Astrocyte (in vitro differentiated cells and primary cell): ENCODE data around the gene JMJD1C. TPM values are rescaled to one million over a fixed set of nuclear protein-coding genes. Genes with fewer than 3 reads are reported as not detected.
"Not testable (repeated sequence)": the region's sequence is repeated elsewhere in the genome, so short reads cannot be mapped to it uniquely, and the experiment has no call there.

Experiments
- DNase-seq: peaks from one replicate; pipeline ENCODE4 v3.0.0-alpha.2; 2010; ENCODE audit warnings: low read depth
- FAIRE-seq: peaks from 2 replicates; lab custom pipeline; 2011; peaks lifted over from hg19 to GRCh38; lab: Jason Lieb, UNC
- H2AFZ ChIP-seq: 2 replicates; pipeline ENCODE4 v1.6.0; 2012; ENCODE audit warnings: low read depth, low read length, inconsistent platforms
- H3K27ac ChIP-seq: 2 replicates; pipeline ENCODE4 v1.5.1; 2011; ENCODE audit warnings: low read depth, low read length, inconsistent platforms
- H3K27me3 ChIP-seq: 2 replicates; pipeline ENCODE4 v1.6.0; 2011; ENCODE audit warnings: low read length, inconsistent platforms; ENCODE audit not compliant: insufficient read depth
- H3K36me3 ChIP-seq: 2 replicates; pipeline ENCODE4 v1.5.1; 2011; ENCODE audit warnings: low read length, inconsistent platforms; ENCODE audit not compliant: insufficient read depth
- H3K4me1 ChIP-seq: 2 replicates; pipeline ENCODE4 v1.5.1; 2011; ENCODE audit warnings: low read length, inconsistent platforms; ENCODE audit not compliant: insufficient read depth
- H3K4me2 ChIP-seq: 2 replicates; pipeline ENCODE4 v1.6.0; 2012; ENCODE audit warnings: low read length, inconsistent platforms
- H3K4me3 ChIP-seq: 2 replicates; pipeline ENCODE4 v1.5.1; 2011; ENCODE audit warnings: low read depth, mild to moderate bottlenecking, low read length, inconsistent platforms; ENCODE audit not compliant: insufficient read depth
- H3K79me2 ChIP-seq: 2 replicates; pipeline ENCODE4 v1.6.0; 2012; ENCODE audit warnings: mild to moderate bottlenecking, low read length, inconsistent platforms; ENCODE audit not compliant: insufficient read depth
- H3K9ac ChIP-seq: 2 replicates; pipeline ENCODE4 v1.6.0; 2012; ENCODE audit warnings: mild to moderate bottlenecking, low read length, inconsistent platforms
- H3K9me3 ChIP-seq: 2 replicates; pipeline ENCODE4 v1.5.1; 2012; ENCODE audit warnings: low read depth, mild to moderate bottlenecking, low read length, inconsistent platforms; ENCODE audit not compliant: insufficient read depth
- H4K20me1 ChIP-seq: 2 replicates; pipeline ENCODE4 v1.6.0; 2012; ENCODE audit warnings: low read length, inconsistent platforms; ENCODE audit not compliant: insufficient read depth
- H3K27ac Mint-ChIP-seq: one replicate; pipeline ENCODE4 v1.8.0; 2021; ENCODE audit warnings: mild to moderate bottlenecking, mixed read lengths; ENCODE audit not compliant: unreplicated experiment
- H3K27me3 Mint-ChIP-seq: one replicate; pipeline ENCODE4 v1.8.0; 2021; ENCODE audit warnings: low read depth, mixed read lengths; ENCODE audit not compliant: unreplicated experiment
- H3K36me3 Mint-ChIP-seq: one replicate; pipeline ENCODE4 v1.8.0; 2021; ENCODE audit warnings: low read depth, mixed read lengths; ENCODE audit not compliant: unreplicated experiment
- H3K4me1 Mint-ChIP-seq: one replicate; pipeline ENCODE4 v1.8.0; 2021; ENCODE audit warnings: low read depth, mixed read lengths; ENCODE audit not compliant: unreplicated experiment
- H3K4me3 Mint-ChIP-seq: one replicate; pipeline ENCODE4 v1.8.0; 2021; ENCODE audit warnings: mild to moderate bottlenecking, moderate library complexity, mixed read lengths; ENCODE audit not compliant: unreplicated experiment
- H3K9me3 Mint-ChIP-seq: one replicate; pipeline ENCODE4 v1.8.0; 2021; ENCODE audit warnings: mild to moderate bottlenecking, mixed read lengths; ENCODE audit not compliant: unreplicated experiment
- EZH2 ChIP-seq: IDR thresholded peaks from 2 replicates; pipeline ENCODE4 v1.6.1; 2012; ENCODE audit warnings: mild to moderate bottlenecking, low read length, inconsistent platforms; ENCODE audit not compliant: insufficient read depth
- total RNA-seq: library from RNA; stranded (reverse); gene quantifications from 2 replicates; pipeline ENCODE4 v1.2.1, GENCODE V29; 2021
- TF ChIP-seq, protein P1 (sequence below): IDR thresholded peaks from 2 replicates; pipeline ENCODE4 v1.5.1; 2011; ENCODE audit warnings: low read depth, mild to moderate bottlenecking, inconsistent platforms, low read length, moderate library complexity; ENCODE audit not compliant: insufficient read depth

JMJD1C gene
- total RNA-seq, 1 donor from 2014 or later = 61.0 TPM

- peaks cover 93% of the 10 kb centered on the region for H3K79me2 ChIP-seq
- no peaks in the 10 kb centered on the region for H3K4me1 ChIP-seq
- no peak overlapping the region for H3K4me3 ChIP-seq
- TF ChIP-seq, protein P1, sequence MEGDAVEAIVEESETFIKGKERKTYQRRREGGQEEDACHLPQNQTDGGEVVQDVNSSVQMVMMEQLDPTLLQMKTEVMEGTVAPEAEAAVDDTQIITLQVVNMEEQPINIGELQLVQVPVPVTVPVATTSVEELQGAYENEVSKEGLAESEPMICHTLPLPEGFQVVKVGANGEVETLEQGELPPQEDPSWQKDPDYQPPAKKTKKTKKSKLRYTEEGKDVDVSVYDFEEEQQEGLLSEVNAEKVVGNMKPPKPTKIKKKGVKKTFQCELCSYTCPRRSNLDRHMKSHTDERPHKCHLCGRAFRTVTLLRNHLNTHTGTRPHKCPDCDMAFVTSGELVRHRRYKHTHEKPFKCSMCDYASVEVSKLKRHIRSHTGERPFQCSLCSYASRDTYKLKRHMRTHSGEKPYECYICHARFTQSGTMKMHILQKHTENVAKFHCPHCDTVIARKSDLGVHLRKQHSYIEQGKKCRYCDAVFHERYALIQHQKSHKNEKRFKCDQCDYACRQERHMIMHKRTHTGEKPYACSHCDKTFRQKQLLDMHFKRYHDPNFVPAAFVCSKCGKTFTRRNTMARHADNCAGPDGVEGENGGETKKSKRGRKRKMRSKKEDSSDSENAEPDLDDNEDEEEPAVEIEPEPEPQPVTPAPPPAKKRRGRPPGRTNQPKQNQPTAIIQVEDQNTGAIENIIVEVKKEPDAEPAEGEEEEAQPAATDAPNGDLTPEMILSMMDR = no peak
- TF ChIP-seq EZH2 = no peak
- H3K36me3 ChIP-seq = no peaks in the 10 kb centered on the region
- FAIRE-seq = no peak
- no peak overlapping the region for H3K4me3 Mint-ChIP-seq
- H3K9me3 Mint-ChIP-seq = no peaks in the 10 kb centered on the region
- H3K9me3 ChIP-seq = no peaks in the 10 kb centered on the region
- no peak for DNase-seq
- no peak overlapping the region for H2AFZ ChIP-seq
- peaks cover 7% of the 10 kb centered on the region for H3K4me1 Mint-ChIP-seq
- H4K20me1 ChIP-seq = peaks cover 45% of the 10 kb centered on the region
- no peak overlapping the region for H3K4me2 ChIP-seq
- H3K36me3 Mint-ChIP-seq = no peaks in the 10 kb centered on the region
- no peak overlapping the region for H3K9ac ChIP-seq
- no peaks in the 10 kb centered on the region for H3K27me3 ChIP-seq
- no peaks in the 10 kb centered on the region for H3K27me3 Mint-ChIP-seq
- H3K27ac Mint-ChIP-seq = no peak overlapping the region
- no peak overlapping the region for H3K27ac ChIP-seq
Observed at GRCh38 chr10:63503395-63503794, 37.6 kb upstream of the JMJD1C start.

GRCh38 chr10:63502832-63503231 is 37.1 kb upstream of the JMJD1C start:
- Histone ChIP-seq H3K36me3 (no peaks in the 10 kb centered on the region), H3K4me3 (no peak overlapping the region), H3K9me3 (no peaks in the 10 kb centered on the region), H3K4me1 (no peaks in the 10 kb centered on the region), H3K9ac (no peak overlapping the region), H3K4me2 (no peak overlapping the region), H4K20me1 (peaks cover 49% of the 10 kb centered on the region), H3K27me3 (no peaks in the 10 kb centered on the region), H2AFZ (no peak overlapping the region), H3K79me2 (peaks cover 93% of the 10 kb centered on the region), H3K27ac (no peak overlapping the region)
- TF ChIP-seq, protein P1 = no peak
- TF ChIP-seq EZH2 = no peak
- Mint-ChIP-seq H3K4me3 (no peak overlapping the region), H3K27ac (no peak overlapping the region), H3K9me3 (no peaks in the 10 kb centered on the region), H3K27me3 (no peaks in the 10 kb centered on the region), H3K4me1 (peaks cover 7% of the 10 kb centered on the region), H3K36me3 (no peaks in the 10 kb centered on the region)
- no peak for DNase-seq
- FAIRE-seq = peak; percentile 26

DNA sequence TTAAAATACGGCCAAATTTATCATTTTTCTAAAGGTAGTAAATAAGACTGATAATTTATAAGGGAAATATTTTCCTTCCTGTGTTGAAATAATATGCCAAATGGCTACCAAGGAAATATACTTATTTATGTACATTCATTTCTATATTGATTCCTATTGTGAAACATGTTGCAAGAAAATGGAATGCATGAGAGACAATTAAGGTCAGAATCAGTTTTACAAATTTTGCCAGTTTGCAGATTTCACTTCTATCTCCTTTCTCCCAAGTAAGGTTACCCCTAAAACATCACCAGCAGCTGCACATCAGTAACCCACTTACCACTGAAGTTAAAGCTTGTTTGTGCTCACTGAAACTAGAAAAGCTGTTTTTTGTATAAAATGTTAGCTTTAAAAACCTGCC is 36.2 kb upstream of the JMJD1C start:
- Histone ChIP-seq H3K4me2 (no peak overlapping the region), H3K9me3 (no peaks in the 10 kb centered on the region), H3K4me1 (no peaks in the 10 kb centered on the region), H2AFZ (no peak overlapping the region), H3K27ac (no peak overlapping the region), H3K4me3 (no peak overlapping the region), H3K36me3 (no peaks in the 10 kb centered on the region), H4K20me1 (peaks cover 52% of the 10 kb centered on the region), H3K27me3 (no peaks in the 10 kb centered on the region), H3K79me2 (peaks cover 94% of the 10 kb centered on the region), H3K9ac (no peak overlapping the region)
- Mint-ChIP-seq H3K27me3 (no peaks in the 10 kb centered on the region), H3K4me3 (no peak overlapping the region), H3K9me3 (no peaks in the 10 kb centered on the region), H3K36me3 (no peaks in the 10 kb centered on the region), H3K27ac (no peak overlapping the region), H3K4me1 (peaks cover 7% of the 10 kb centered on the region)
- FAIRE-seq (no peak), DNase-seq (no peak)
- TF ChIP-seq EZH2 = no peak
- TF ChIP-seq, protein P1 = no peak

DNA sequence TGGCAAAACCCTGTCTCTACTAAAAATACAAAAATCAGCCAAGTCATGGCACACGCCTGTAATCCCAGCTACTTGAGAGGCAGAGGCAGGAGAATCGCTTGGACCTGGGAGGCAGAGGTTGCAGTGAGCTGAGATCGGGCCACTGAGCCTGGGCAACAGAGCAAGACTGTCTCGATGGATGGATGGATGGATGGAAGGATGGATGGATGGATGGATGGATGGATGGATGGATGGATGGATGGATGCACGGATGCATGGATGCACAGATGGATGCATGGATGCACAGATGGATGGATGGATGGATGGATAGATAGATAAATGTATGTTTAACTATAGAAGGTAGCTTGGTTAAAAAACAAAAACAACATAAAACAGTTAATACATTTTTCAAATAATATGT is 34.8 kb upstream of the JMJD1C start:
- not testable (repeated sequence) for H3K4me3 Mint-ChIP-seq, H3K4me1 ChIP-seq, H3K36me3 Mint-ChIP-seq, FAIRE-seq, H2AFZ ChIP-seq, DNase-seq, H3K4me3 ChIP-seq, H3K27me3 ChIP-seq, H3K27ac ChIP-seq, H3K9ac ChIP-seq, H3K4me2 ChIP-seq, H3K27ac Mint-ChIP-seq, H3K36me3 ChIP-seq, H3K9me3 Mint-ChIP-seq, H3K4me1 Mint-ChIP-seq, H3K27me3 Mint-ChIP-seq, H3K9me3 ChIP-seq
- Histone ChIP-seq H3K79me2 (peaks cover 94% of the 10 kb centered on the region), H4K20me1 (peaks cover 48% of the 10 kb centered on the region)
